Posterior vena cava (tissue), 2 donors: ENCODE results near the gene LRRC3C. TPM values are rescaled to one million over a fixed set of nuclear protein-coding genes. Genes with fewer than 3 reads are reported as not detected.
"Not testable (repeated sequence)": the region's sequence is repeated elsewhere in the genome, so short reads cannot be mapped to it uniquely, and the experiment has no call there.

Experiments
- DNase-seq: peaks from one replicate; pipeline ENCODE4 v3.0.0-alpha.2; 2020; ENCODE audit warnings: low spot score
- intact Hi-C, 2 donors: fragments of 100-400 bp; cut with DNase I; formaldehyde crosslinking; loops; one replicate each; pipeline versions ENCODE4 v1.14.1 to v1.14.2; 2022 to 2023
- total RNA-seq, 2 donors: library from RNA; stranded (reverse); fragmentation: NEBNext Ultra II Directional; extraction: Animal tissue kit (Norgen Biotek cat#: 25700); gene quantifications; one replicate each; pipeline ENCODE4 v1.2.1, GENCODE V29; 2021
- donor health status: DM: yes; HTN: yes; CAD: no.
- donor health status: DM: yes; HTN: yes; CAD: no.

The LRRC3C gene
- total RNA-seq, 2 donors from 2014 or later, result not detected

GRCh38 chr17:39943702-39944392, 16.3 kb downstream of the LRRC3C start:
- DNase-seq, result no peak
- intact Hi-C loops, result no loop called here

GRCh38 chr17:39944393-39944711, 16.8 kb downstream of the LRRC3C start:
- no peak for DNase-seq
- intact Hi-C loops, result no loop called here

GRCh38 chr17:39946551-39947330, 19.2 kb downstream of the LRRC3C start:
- no peak for DNase-seq
- intact Hi-C loops, result no loop called here

- DNase-seq, intact Hi-C loops: not testable (repeated sequence)
Measured at GRCh38 chr17:39948489-39948828, 20.9 kb downstream of the LRRC3C start.

GRCh38 chr17:39949028-39949427, 21.5 kb downstream of the LRRC3C start:
- DNase-seq, result no peak
- intact Hi-C loops, result no loop called here

GRCh38 chr17:39950871-39951348, 23.4 kb downstream of the LRRC3C start:
- no peak for DNase-seq
- intact Hi-C loops, result no loop called here

GRCh38 chr17:39951924-39952679, 24.6 kb downstream of the LRRC3C start:
- intact Hi-C loops, result no loop called here
- no peak for DNase-seq

GRCh38 chr17:39952680-39953470, 25.3 kb downstream of the LRRC3C start:
- intact Hi-C loops, result no loop called here
- DNase-seq, result peak; percentile 99

GRCh38 chr17:39953471-39953888, 25.9 kb downstream of the LRRC3C start:
- intact Hi-C loops, result no loop called here
- no peak for DNase-seq

GRCh38 chr17:39954876-39955275, 27.3 kb downstream of the LRRC3C start:
- intact Hi-C loops, result no loop called here
- no peak for DNase-seq

- intact Hi-C loops, result no loop called here
- no peak for DNase-seq
Measured at GRCh38 chr17:39955726-39956225, 28.2 kb downstream of the LRRC3C start.

- DNase-seq, result no peak
- intact Hi-C loops, result no loop called here
Measured at GRCh38 chr17:39960524-39961041, 33.1 kb downstream of the LRRC3C start.

GRCh38 chr17:39962642-39963220, 35.2 kb downstream of the LRRC3C start, which contains the start of gene GSDMA:
TSS of gene GSDMA (plus strand) at chr17:39963004. CDS start at chr17:39965688, 2,684 bp downstream.
- intact Hi-C loops, result no loop called here
- no peak for DNase-seq

GRCh38 chr17:39963829-39964228, 36.3 kb downstream of the LRRC3C start:
- intact Hi-C loops, result no loop called here
- DNase-seq, result no peak

GRCh38 chr17:39965017-39965699, 37.6 kb downstream of the LRRC3C start:
- no peak for DNase-seq
- intact Hi-C loops, result no loop called here

- intact Hi-C loops, result no loop called here
- no peak for DNase-seq
Measured at GRCh38 chr17:39966771-39967170, 39.2 kb downstream of the LRRC3C start.

GRCh38 chr17:39968761-39969160, 41.2 kb downstream of the LRRC3C start:
- intact Hi-C loops, result no loop called here
- no peak for DNase-seq

GRCh38 chr17:39969375-39969774, 41.8 kb downstream of the LRRC3C start:
- peak; percentile 51 for DNase-seq
- intact Hi-C loops, result no loop called here
